Measurements from ENCODE around the gene EGR2. TPM values are rescaled to one million over a fixed set of nuclear protein-coding genes. Genes with fewer than 3 reads are reported as not detected.

EGR2 gene
- total and polyA plus RNA-seq, 10 of the 15 experiments (the other 5 are each of a cell fraction or from before 2014, with no cell fraction given): 8.3 to 56.5 (median 16.2) TPM

DNA sequence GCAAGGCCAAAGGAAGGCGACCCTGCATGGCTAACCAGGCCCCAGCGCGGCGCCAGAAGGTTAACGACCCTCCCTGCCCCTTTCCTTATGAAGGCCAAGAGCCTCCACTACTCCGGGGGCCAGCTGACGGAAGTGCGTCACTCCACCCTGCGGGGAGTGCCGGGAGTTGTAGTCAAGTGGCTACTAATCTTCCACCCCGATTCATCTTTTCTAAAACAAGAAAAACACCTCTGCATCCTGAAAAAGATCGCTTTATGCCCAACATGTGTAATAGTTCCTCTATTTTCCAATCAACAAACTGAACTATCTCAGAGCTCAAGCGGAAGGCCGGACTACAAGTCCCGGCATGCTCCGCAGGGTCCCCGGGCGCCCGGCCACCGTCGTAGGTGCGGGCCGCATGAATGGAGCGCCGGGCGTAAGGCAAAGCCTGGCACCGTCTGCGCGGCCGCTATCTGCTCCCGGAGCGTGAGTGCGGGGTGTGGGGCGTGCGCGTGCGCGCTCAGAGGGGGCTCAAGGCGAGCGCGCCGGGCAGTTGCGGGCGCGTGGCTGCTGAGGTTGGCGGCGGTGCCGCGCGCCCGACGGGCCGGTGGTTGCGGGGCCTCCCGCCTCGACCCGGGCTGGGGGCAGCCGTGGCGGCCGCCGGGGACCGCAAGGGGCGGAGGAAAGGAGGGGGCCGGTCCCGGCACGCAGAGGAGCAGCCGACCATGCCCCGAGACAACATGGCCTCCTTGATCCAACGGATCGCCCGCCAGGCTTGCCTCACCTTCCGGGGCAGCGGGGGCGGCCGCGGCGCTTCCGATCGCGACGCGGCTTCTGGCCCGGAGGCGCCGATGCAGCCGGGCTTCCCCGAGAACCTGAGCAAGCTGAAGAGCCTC lies 11.6 kb downstream of the EGR2 start, which contains the start of gene ADO (continued):
- TF ChIP-seq, protein P1, sequence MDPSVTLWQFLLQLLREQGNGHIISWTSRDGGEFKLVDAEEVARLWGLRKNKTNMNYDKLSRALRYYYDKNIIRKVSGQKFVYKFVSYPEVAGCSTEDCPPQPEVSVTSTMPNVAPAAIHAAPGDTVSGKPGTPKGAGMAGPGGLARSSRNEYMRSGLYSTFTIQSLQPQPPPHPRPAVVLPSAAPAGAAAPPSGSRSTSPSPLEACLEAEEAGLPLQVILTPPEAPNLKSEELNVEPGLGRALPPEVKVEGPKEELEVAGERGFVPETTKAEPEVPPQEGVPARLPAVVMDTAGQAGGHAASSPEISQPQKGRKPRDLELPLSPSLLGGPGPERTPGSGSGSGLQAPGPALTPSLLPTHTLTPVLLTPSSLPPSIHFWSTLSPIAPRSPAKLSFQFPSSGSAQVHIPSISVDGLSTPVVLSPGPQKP (IDR thresholded peaks at IDR 0.05; ENCODE audit: low read depth, low read length): peak; percentile 16; the same call in 1 of the 2 replicates
- TF ChIP-seq IKZF2 (IDR thresholded peaks at IDR 0.05) (no peak; a peak in 1 of 4 replicates), TCF12 (IDR thresholded peaks at IDR 0.05; ENCODE audit: low read depth, low read length) (no peak), SRF (IDR thresholded peaks at IDR 0.05; ENCODE audit: low read depth in 2 of 2, low read length in 2 of 2) (0 out of 4 replicates have a peak, but pooled peaks of 1 of the 2 experiments have one; percentile 38), NR2F1 (conservative IDR thresholded peaks at IDR 0.05) (peak; percentile 74), NRF1 (conservative IDR thresholded peaks at IDR 0.05; ENCODE audit: low read depth, low read length) (no peak), EGR1 (IDR thresholded peaks at IDR 0.05; ENCODE audit: borderline replicate concordance in 1 of 2, low read depth in 2 of 2, low read length in 2 of 2) (peak in 1 of 2 experiments; percentile 94; a peak in 2 of 3 replicates), ZNF24 (IDR thresholded peaks at IDR 0.05) (peak; percentile 26; the same call in 1 of the 2 replicates), MEF2A (IDR thresholded peaks at IDR 0.05; ENCODE audit: insufficient read depth, low read depth, low read length) (0 out of 2 replicates have a peak, but pooled peaks have one; percentile 12), STAT3 (IDR thresholded peaks at IDR 0.05; ENCODE audit: low read depth, low read length) (no peak), IKZF1 (conservative IDR thresholded peaks at IDR 0.05) (peak; percentile 99), NR2C2 (IDR thresholded peaks at IDR 0.05; ENCODE audit: borderline replicate concordance, control insufficient read depth, insufficient read length, low read depth) (no peak), KDM1A (IDR thresholded peaks at IDR 0.05; ENCODE audit: borderline replicate concordance) (no peak), NFIC (IDR thresholded peaks at IDR 0.05; ENCODE audit: low read depth, low read length) (no peak), CHD1 (IDR thresholded peaks at IDR 0.05; ENCODE audit: low read depth, low read length) (no peak)
- TF ChIP-seq, protein P2, sequence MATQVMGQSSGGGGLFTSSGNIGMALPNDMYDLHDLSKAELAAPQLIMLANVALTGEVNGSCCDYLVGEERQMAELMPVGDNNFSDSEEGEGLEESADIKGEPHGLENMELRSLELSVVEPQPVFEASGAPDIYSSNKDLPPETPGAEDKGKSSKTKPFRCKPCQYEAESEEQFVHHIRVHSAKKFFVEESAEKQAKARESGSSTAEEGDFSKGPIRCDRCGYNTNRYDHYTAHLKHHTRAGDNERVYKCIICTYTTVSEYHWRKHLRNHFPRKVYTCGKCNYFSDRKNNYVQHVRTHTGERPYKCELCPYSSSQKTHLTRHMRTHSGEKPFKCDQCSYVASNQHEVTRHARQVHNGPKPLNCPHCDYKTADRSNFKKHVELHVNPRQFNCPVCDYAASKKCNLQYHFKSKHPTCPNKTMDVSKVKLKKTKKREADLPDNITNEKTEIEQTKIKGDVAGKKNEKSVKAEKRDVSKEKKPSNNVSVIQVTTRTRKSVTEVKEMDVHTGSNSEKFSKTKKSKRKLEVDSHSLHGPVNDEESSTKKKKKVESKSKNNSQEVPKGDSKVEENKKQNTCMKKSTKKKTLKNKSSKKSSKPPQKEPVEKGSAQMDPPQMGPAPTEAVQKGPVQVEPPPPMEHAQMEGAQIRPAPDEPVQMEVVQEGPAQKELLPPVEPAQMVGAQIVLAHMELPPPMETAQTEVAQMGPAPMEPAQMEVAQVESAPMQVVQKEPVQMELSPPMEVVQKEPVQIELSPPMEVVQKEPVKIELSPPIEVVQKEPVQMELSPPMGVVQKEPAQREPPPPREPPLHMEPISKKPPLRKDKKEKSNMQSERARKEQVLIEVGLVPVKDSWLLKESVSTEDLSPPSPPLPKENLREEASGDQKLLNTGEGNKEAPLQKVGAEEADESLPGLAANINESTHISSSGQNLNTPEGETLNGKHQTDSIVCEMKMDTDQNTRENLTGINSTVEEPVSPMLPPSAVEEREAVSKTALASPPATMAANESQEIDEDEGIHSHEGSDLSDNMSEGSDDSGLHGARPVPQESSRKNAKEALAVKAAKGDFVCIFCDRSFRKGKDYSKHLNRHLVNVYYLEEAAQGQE (IDR thresholded peaks at IDR 0.05; ENCODE audit: low read depth, low read length): no peak
- TF ChIP-seq, protein P3, sequence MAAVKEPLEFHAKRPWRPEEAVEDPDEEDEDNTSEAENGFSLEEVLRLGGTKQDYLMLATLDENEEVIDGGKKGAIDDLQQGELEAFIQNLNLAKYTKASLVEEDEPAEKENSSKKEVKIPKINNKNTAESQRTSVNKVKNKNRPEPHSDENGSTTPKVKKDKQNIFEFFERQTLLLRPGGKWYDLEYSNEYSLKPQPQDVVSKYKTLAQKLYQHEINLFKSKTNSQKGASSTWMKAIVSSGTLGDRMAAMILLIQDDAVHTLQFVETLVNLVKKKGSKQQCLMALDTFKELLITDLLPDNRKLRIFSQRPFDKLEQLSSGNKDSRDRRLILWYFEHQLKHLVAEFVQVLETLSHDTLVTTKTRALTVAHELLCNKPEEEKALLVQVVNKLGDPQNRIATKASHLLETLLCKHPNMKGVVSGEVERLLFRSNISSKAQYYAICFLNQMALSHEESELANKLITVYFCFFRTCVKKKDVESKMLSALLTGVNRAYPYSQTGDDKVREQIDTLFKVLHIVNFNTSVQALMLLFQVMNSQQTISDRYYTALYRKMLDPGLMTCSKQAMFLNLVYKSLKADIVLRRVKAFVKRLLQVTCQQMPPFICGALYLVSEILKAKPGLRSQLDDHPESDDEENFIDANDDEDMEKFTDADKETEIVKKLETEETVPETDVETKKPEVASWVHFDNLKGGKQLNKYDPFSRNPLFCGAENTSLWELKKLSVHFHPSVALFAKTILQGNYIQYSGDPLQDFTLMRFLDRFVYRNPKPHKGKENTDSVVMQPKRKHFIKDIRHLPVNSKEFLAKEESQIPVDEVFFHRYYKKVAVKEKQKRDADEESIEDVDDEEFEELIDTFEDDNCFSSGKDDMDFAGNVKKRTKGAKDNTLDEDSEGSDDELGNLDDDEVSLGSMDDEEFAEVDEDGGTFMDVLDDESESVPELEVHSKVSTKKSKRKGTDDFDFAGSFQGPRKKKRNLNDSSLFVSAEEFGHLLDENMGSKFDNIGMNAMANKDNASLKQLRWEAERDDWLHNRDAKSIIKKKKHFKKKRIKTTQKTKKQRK (IDR thresholded peaks at IDR 0.05; ENCODE audit: low read depth, low read length): no peak
- TF ChIP-seq, protein P4, sequence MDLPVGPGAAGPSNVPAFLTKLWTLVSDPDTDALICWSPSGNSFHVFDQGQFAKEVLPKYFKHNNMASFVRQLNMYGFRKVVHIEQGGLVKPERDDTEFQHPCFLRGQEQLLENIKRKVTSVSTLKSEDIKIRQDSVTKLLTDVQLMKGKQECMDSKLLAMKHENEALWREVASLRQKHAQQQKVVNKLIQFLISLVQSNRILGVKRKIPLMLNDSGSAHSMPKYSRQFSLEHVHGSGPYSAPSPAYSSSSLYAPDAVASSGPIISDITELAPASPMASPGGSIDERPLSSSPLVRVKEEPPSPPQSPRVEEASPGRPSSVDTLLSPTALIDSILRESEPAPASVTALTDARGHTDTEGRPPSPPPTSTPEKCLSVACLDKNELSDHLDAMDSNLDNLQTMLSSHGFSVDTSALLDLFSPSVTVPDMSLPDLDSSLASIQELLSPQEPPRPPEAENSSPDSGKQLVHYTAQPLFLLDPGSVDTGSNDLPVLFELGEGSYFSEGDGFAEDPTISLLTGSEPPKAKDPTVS (IDR thresholded peaks at IDR 0.05; ENCODE audit: low read depth, low read length): peak; percentile 54; the same call in 1 of the 2 replicates
- TF ChIP-seq, protein P5, sequence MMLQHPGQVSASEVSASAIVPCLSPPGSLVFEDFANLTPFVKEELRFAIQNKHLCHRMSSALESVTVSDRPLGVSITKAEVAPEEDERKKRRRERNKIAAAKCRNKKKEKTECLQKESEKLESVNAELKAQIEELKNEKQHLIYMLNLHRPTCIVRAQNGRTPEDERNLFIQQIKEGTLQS (IDR thresholded peaks at IDR 0.05; ENCODE audit: borderline replicate concordance, extremely low read depth, low read depth, low read length): no peak

Measured in GM12878 (cell line).